Astrocyte of the cerebellum (primary cell): ENCODE data around the gene DLGAP1.

Source experiments
- DNase-seq: peaks from one replicate; pipeline ENCODE4 v3.0.0-alpha.2; 2011; ENCODE audit warnings: low read depth
- H3K4me3 ChIP-seq: 2 replicates; pipeline ENCODE4 v1.5.1; 2011; ENCODE audit warnings: mild to moderate bottlenecking, low read depth, low read length, moderate library complexity
- CTCF ChIP-seq: IDR thresholded peaks from 2 replicates; pipeline ENCODE4 v1.5.1; 2012; ENCODE audit warnings: low read length, low read depth, moderate library complexity, mild to moderate bottlenecking; ENCODE audit errors: missing control alignments
- in situ Hi-C: cut with HindIII; loops from 2 replicates; pipeline ENCODE4 v1.10.0; 2017; ENCODE audit warnings: low sequenced_read_pairs

Gene DLGAP1

DNA sequence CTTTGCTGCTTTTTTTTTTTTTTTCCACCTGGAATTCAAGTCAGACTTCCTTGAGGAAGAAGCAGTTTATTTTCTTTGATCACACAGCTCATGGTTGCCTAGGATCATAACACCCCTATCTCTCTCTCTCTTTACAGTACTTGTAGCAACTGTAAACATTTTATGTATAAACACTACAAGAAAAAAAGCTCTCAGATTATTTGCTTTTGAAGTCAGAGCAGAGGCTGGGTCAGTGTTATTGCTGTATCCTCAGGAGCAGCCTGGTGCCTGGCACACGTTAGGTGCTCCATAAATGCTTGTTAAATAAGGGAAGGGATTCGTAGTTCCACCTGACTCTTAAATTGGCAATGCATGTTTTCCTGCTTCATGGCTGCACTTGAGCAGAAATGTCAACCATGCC lies 783.9 kb downstream of the DLGAP1 start:
- no peak for TF ChIP-seq CTCF
- H3K4me3 ChIP-seq, result no peak overlapping the region
- DNase-seq, result no peak
- in situ Hi-C loops, result no loop called here

DNA sequence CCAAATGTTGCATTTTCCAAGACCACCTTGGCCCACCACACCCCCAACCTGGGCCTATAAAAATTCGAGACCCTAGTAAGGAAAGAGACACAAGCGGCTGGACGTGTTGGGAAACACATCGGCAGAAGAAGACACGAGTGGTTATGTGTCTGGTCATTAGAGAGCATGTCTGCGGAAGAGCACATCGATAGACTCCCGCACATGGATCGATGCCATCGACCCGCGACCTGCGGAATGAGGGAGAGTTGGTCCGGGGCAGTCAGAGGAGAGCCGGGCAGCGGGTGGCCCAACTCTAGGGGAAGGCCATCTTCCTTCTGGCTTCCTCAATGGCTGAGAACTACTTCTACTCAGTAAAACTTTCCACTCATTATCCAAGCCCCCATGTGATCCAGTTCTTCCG lies 785.7 kb downstream of the DLGAP1 start:
- no peak for TF ChIP-seq CTCF
- in situ Hi-C loops, result loop anchor here (5.0 kb wide), 2 partner anchors 217 to 387 kb away; partner anchors contain the start of gene TGIF1
- H3K4me3 ChIP-seq, result no peak overlapping the region
- no peak for DNase-seq

GRCh38 chr18:3667255-3668137 lies 787.6 kb downstream of the DLGAP1 start:
- no peak overlapping the region for H3K4me3 ChIP-seq
- TF ChIP-seq CTCF, result no peak
- no peak for DNase-seq
- in situ Hi-C loops, result loop anchor here (5.0 kb wide), 2 partner anchors 215 to 385 kb away; partner anchors contain the start of gene TGIF1

- in situ Hi-C loops, result loop anchor here (5.0 kb wide), 2 partner anchors 214 to 384 kb away; partner anchors contain the start of gene TGIF1
- no peak for DNase-seq
- no peak for TF ChIP-seq CTCF
- no peak overlapping the region for H3K4me3 ChIP-seq
These were observed 788.4 kb downstream of the DLGAP1 start for GRCh38 chr18:3666526-3667254.

- peak overlapping the region; percentile 1 for H3K4me3 ChIP-seq
- in situ Hi-C loops, result loop anchor here (5.0 kb wide), 2 partner anchors 214 to 384 kb away; partner anchors contain the start of gene TGIF1
- TF ChIP-seq CTCF, result peak; percentile 93
- DNase-seq, result peak; percentile 86
These were observed 789.2 kb downstream of the DLGAP1 start for GRCh38 chr18:3665780-3666525.

DNA sequence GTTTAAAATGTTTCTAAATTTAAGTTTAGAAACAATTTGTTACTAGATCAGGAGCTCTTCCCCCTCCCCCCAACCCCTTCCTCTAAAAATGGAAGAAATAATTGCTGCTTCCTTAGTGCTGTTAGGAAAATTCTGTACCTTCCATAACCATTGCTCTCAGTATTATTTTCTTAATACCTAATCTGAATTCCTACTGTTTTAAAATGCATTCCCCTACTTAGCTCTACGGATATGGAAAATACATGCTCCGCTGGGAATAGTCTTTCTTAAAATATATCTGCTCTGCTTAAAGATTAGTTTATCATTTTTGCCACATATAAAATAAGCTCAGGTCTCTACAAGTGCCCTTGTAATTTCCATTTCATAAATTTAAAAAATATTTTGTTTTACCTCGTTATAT lies 789.9 kb downstream of the DLGAP1 start:
- no peak for DNase-seq
- no peak for TF ChIP-seq CTCF
- H3K4me3 ChIP-seq, result no peak overlapping the region
- in situ Hi-C loops, result loop anchor here (5.0 kb wide), 2 partner anchors 213 to 383 kb away; partner anchors contain the start of gene TGIF1
